ENCODE measurements around the gene MTG1.
"Not testable (repeated sequence)": the region's sequence is repeated elsewhere in the genome, so short reads cannot be mapped to it uniquely, and the experiment has no call there.

GRCh38 chr10:133414401-133414800 is 20.4 kb downstream of the MTG1 start:
- not testable (repeated sequence) for TF ChIP-seq CTCF (conservative IDR thresholded peaks at IDR 0.05); ZFX (IDR thresholded peaks at IDR 0.05)
